HEK293T (cell line): ENCODE results near the gene TRPV4.
"Not testable (repeated sequence)": the region's sequence is repeated elsewhere in the genome, so short reads cannot be mapped to it uniquely, and the experiment has no call there.

Experiments
- ARNT ChIP-seq: fragments of 450-650 bp; IDR thresholded peaks from 2 replicates; pipeline ENCODE4 v1.6.1; 2017; ENCODE audit warnings: mild to moderate bottlenecking
- FOXA1 ChIP-seq: fragments of 450-650 bp; IDR thresholded peaks from 2 replicates; pipeline ENCODE4 v1.6.1; 2016; ENCODE audit warnings: mild to moderate bottlenecking
- FOXK2 ChIP-seq: fragments of 450-650 bp; IDR thresholded peaks from 2 replicates; pipeline ENCODE4 v1.6.1; 2016; ENCODE audit warnings: mild to moderate bottlenecking
- FOXM1 ChIP-seq: fragments of 450-650 bp; IDR thresholded peaks from 2 replicates; pipeline ENCODE4 v1.6.1; 2017; ENCODE audit warnings: mild to moderate bottlenecking, borderline replicate concordance
- LEF1 ChIP-seq: fragments of 450-650 bp; IDR thresholded peaks from 2 replicates; pipeline ENCODE4 v1.6.1; 2017; ENCODE audit warnings: mild to moderate bottlenecking, borderline replicate concordance
- NFRKB ChIP-seq: fragments of 450-650 bp; IDR thresholded peaks from 2 replicates; pipeline ENCODE4 v1.6.1; 2016; ENCODE audit warnings: mild to moderate bottlenecking, moderate library complexity
- SP1 ChIP-seq: fragments of 450-650 bp; IDR thresholded peaks from 2 replicates; pipeline ENCODE4 v1.6.1; 2017
- SUZ12 ChIP-seq: fragments of 450-650 bp; IDR thresholded peaks from 2 replicates; pipeline ENCODE4 v1.6.1; 2016; ENCODE audit warnings: mild to moderate bottlenecking
- TARDBP ChIP-seq: fragments of 450-650 bp; IDR thresholded peaks from 2 replicates; pipeline ENCODE4 v1.6.1; 2016
- ZNF384 ChIP-seq: fragments of 450-650 bp; IDR thresholded peaks from 2 replicates; pipeline ENCODE4 v1.6.1; 2016

DNA sequence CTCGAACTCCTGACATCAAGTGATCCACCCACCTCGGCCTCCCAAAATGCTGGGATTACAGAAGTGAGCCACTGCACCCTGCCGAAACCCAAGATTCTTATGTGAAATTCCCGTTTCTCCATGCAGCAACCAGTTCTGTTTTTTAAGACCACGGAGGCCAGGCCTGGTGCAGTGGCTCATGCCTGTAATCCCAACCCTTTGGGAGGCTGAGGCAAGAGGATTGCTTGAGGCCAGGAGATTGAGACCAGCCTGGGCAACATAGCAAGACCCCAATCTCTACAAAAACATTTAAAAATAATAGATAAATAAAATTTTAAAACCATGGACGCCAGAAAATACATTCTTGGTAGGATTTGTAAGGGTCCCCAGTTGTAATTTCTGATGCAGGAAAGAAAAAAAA, 17.3 kb upstream of the TRPV4 start:
- not testable (repeated sequence) for TF ChIP-seq LEF1, ZNF384, FOXK2, SUZ12, FOXA1, TARDBP, NFRKB, SP1, FOXM1, ARNT
